H9 (cell line): ENCODE measurements around the gene NR3C2. TPM values are rescaled to one million over a fixed set of nuclear protein-coding genes. Genes with fewer than 3 reads are reported as not detected.

ENCODE experiments used
- DNase-seq: peaks from one replicate; pipeline ENCODE4 v3.0.0-alpha.2; 2017
- H2AFZ ChIP-seq: one replicate; pipeline ENCODE4 v1.6.1; 2013; ENCODE audit warnings: mild to moderate bottlenecking, low read length, control low read depth, moderate library complexity
- H2AK5ac ChIP-seq: 2 replicates; pipeline ENCODE4 v1.6.1; 2013; ENCODE audit warnings: low read length, control low read depth, mixed read lengths; ENCODE audit not compliant: insufficient read length
- H2BK120ac ChIP-seq: one replicate; pipeline ENCODE4 v1.6.1; 2013; ENCODE audit warnings: low read depth, mild to moderate bottlenecking, low read length, control low read depth, inconsistent platforms; ENCODE audit not compliant: poor library complexity, severe bottlenecking
- H2BK12ac ChIP-seq: 2 replicates; pipeline ENCODE4 v1.6.1; 2013; ENCODE audit warnings: low read length, control low read depth, mixed read lengths, low read depth; ENCODE audit not compliant: insufficient read length
- H2BK15ac ChIP-seq: 2 replicates; pipeline ENCODE4 v1.6.1; 2013; ENCODE audit warnings: low read depth, low read length, control low read depth
- H2BK20ac ChIP-seq: one replicate; pipeline ENCODE4 v1.6.1; 2013; ENCODE audit warnings: low read depth, mild to moderate bottlenecking, low read length, control low read depth, inconsistent platforms; ENCODE audit not compliant: poor library complexity, severe bottlenecking
- H2BK5ac ChIP-seq: 2 replicates; pipeline ENCODE4 v1.6.1; 2013; ENCODE audit warnings: low read length, control low read depth, mixed read lengths; ENCODE audit not compliant: insufficient read length
- H3K14ac ChIP-seq: 2 replicates; pipeline ENCODE4 v1.6.1; 2013; ENCODE audit warnings: low read length, control low read depth; ENCODE audit not compliant: insufficient read depth
- H3K18ac ChIP-seq: 2 replicates; pipeline ENCODE4 v1.6.1; 2013; ENCODE audit warnings: low read depth, mild to moderate bottlenecking, mixed read lengths, low read length, control low read depth; ENCODE audit not compliant: insufficient read length
- H3K23ac ChIP-seq: 2 replicates; pipeline ENCODE4 v1.6.1; 2013; ENCODE audit warnings: low read length, control low read depth, mixed read lengths, low read depth; ENCODE audit not compliant: insufficient read length
- H3K23me2 ChIP-seq: 2 replicates; pipeline ENCODE4 v1.6.1; 2013; ENCODE audit warnings: low read depth, mild to moderate bottlenecking, mixed read lengths, low read length, control low read depth; ENCODE audit not compliant: insufficient read length, poor library complexity, severe bottlenecking
- H3K27ac ChIP-seq: 2 replicates; pipeline ENCODE4 v1.5.1; 2013; ENCODE audit warnings: low read length, control low read depth, mixed read lengths, low read depth; ENCODE audit not compliant: insufficient read length
- H3K27me3 ChIP-seq: 2 replicates; pipeline ENCODE4 v1.6.1; 2013; ENCODE audit warnings: low read length, control low read depth, inconsistent platforms; ENCODE audit not compliant: insufficient read depth
- H3K4ac ChIP-seq: 2 replicates; pipeline ENCODE4 v1.6.1; 2013; ENCODE audit warnings: low read depth, mild to moderate bottlenecking, control low read depth, inconsistent platforms, low read length, moderate library complexity
- H3K4me1 ChIP-seq: 2 replicates; pipeline ENCODE4 v1.6.1; 2013; ENCODE audit warnings: low read length, control low read depth, inconsistent platforms; ENCODE audit not compliant: insufficient read depth
- H3K4me2 ChIP-seq: 2 replicates; pipeline ENCODE4 v1.6.1; 2013; ENCODE audit warnings: low read length, control low read depth, mixed read lengths; ENCODE audit not compliant: insufficient read length, insufficient read depth
- H3K56ac ChIP-seq: 2 replicates; pipeline ENCODE4 v1.6.1; 2013; ENCODE audit warnings: low read depth, mild to moderate bottlenecking, mixed read lengths, low read length, control low read depth; ENCODE audit not compliant: insufficient read length
- H3K79me1 ChIP-seq: 2 replicates; pipeline ENCODE4 v1.6.1; 2013; ENCODE audit warnings: low read depth, mild to moderate bottlenecking, moderate library complexity, low read length, control low read depth, inconsistent platforms; ENCODE audit not compliant: insufficient read depth, poor library complexity, severe bottlenecking
- H3K79me2 ChIP-seq: 2 replicates; pipeline ENCODE4 v1.6.1; 2013; ENCODE audit warnings: low read length, control low read depth, inconsistent platforms; ENCODE audit not compliant: insufficient read depth
- H3K9ac ChIP-seq: 2 replicates; pipeline ENCODE4 v1.6.1; 2013; ENCODE audit warnings: low read length, control low read depth, mixed read lengths; ENCODE audit not compliant: insufficient read length; ENCODE audit errors: extremely low read depth
- H3K9me3 ChIP-seq: one replicate; pipeline ENCODE4 v1.6.1; 2013; ENCODE audit warnings: low read depth, low read length, inconsistent platforms; ENCODE audit not compliant: control insufficient read depth
- H3T11ph ChIP-seq: one replicate; pipeline ENCODE4 v1.6.1; 2013; ENCODE audit warnings: mild to moderate bottlenecking, low read length, control low read depth, inconsistent platforms
- H4K20me1 ChIP-seq: one replicate; pipeline ENCODE4 v1.6.1; 2013; ENCODE audit not compliant: control insufficient read depth, insufficient read length, insufficient read depth
- H4K5ac ChIP-seq: 2 replicates; pipeline ENCODE4 v1.6.1; 2013; ENCODE audit warnings: low read depth, mild to moderate bottlenecking, mixed read lengths, low read length, control low read depth; ENCODE audit not compliant: insufficient read length
- H4K8ac ChIP-seq: replicated peaks from 2 replicates; pipeline ENCODE4 v1.6.1; 2013; ENCODE audit warnings: low read length, control low read depth, mixed read lengths, low read depth; ENCODE audit not compliant: insufficient read length
- H4K91ac ChIP-seq: 2 replicates; pipeline ENCODE4 v1.6.1; 2013; ENCODE audit warnings: low read depth, mild to moderate bottlenecking, moderate library complexity, mixed read lengths, low read length, control low read depth; ENCODE audit not compliant: insufficient read length
- H3K27ac Mint-ChIP-seq, 3 experiments: 2 replicates in 2 of 3; 3 replicates in 1 of 3; pipeline ENCODE4 v1.8.0; 2020 to 2021; ENCODE audit warnings: mixed read lengths in 3 of 3, mild to moderate bottlenecking in 1 of 3, moderate library complexity in 1 of 3
- H3K27me3 Mint-ChIP-seq: 2 replicates; pipeline ENCODE4 v1.8.0; 2021; ENCODE audit warnings: low read depth, mild to moderate bottlenecking, moderate library complexity, mixed read lengths
- H3K36me3 Mint-ChIP-seq, 3 experiments: 2 replicates in 2 of 3; 3 replicates in 1 of 3; pipeline ENCODE4 v1.8.0; 2020 to 2021; ENCODE audit warnings: low read depth in 3 of 3, mixed read lengths in 3 of 3; ENCODE audit not compliant: insufficient read depth in 1 of 3
- H3K4me1 Mint-ChIP-seq, 2 experiments: 2 replicates each; pipeline ENCODE4 v1.8.0; 2020; ENCODE audit warnings: mixed read lengths in 2 of 2
- H3K4me3 Mint-ChIP-seq, 2 experiments: 2 replicates in 1 of 2; 3 replicates in 1 of 2; pipeline ENCODE4 v1.8.0; 2020 to 2021; ENCODE audit warnings: mild to moderate bottlenecking in 2 of 2, mixed read lengths in 2 of 2, moderate library complexity in 1 of 2
- H3K9me3 Mint-ChIP-seq, 2 experiments: 2 replicates in 1 of 2; 3 replicates in 1 of 2; pipeline ENCODE4 v1.8.0; 2020; ENCODE audit warnings: mild to moderate bottlenecking in 2 of 2, mixed read lengths in 2 of 2, moderate library complexity in 1 of 2
- CTCF ChIP-seq: fragments of 200-600 bp; sonication (generic); conservative IDR thresholded peaks from 3 replicates; pipeline ENCODE4 v1.8.0; 2021; ENCODE audit warnings: antibody characterized with exemption, mild to moderate bottlenecking
- WGBS: extraction: QIAGEN DNeasy Blood & Tissue Kit; methylation state at CpG from one replicate; pipeline ENCODE4 v1.1.7; 2013; ENCODE audit warnings: missing lambda C conversion rate, low lambda C conversion rate, mixed read lengths; ENCODE audit not compliant: insufficient read length; ENCODE audit errors: extremely low coverage; 5-methylcytosine and 5-hydroxymethylcytosine counted together
- total RNA-seq: library from RNA; stranded (reverse); gene quantifications from 2 replicates; pipeline ENCODE4 v1.2.1, GENCODE V29; 2021

NR3C2 gene
- total RNA-seq, 1 experiment from 2014 or later, result 1.4 TPM

GRCh38 chr4:148420397-148420796 is 21.8 kb downstream of the NR3C2 start:
- no peak overlapping the region for H4K5ac ChIP-seq
- no peaks in the 10 kb centered on the region for H3K9me3 ChIP-seq
- no peak overlapping the region for H4K8ac ChIP-seq
- H3K4me1 ChIP-seq, result no peaks in the 10 kb centered on the region; the same call in 1 of the 2 replicates
- H2BK120ac ChIP-seq, result no peak overlapping the region
- no peaks in the 10 kb centered on the region for H4K20me1 ChIP-seq
- no peak overlapping the region for H3K14ac ChIP-seq
- H3K27ac Mint-ChIP-seq, result no peak overlapping the region
- no peak overlapping the region for H2BK20ac ChIP-seq
- H3K27ac ChIP-seq, result no peak overlapping the region
- no peak overlapping the region for H2BK15ac ChIP-seq
- no peaks in the 10 kb centered on the region for H3K23me2 ChIP-seq
- H3K9me3 Mint-ChIP-seq, result no peaks in the 10 kb centered on the region
- H3K4ac ChIP-seq, result no peak overlapping the region
- no peaks in the 10 kb centered on the region for H3K36me3 Mint-ChIP-seq
- no peak overlapping the region for H3K4me3 Mint-ChIP-seq
- no peak overlapping the region for H3K4me2 ChIP-seq
- H3K9ac ChIP-seq, result no peak overlapping the region
- H2AFZ ChIP-seq, result no peak overlapping the region
- no peak overlapping the region for H3K56ac ChIP-seq
- no peak for DNase-seq
- no peaks in the 10 kb centered on the region for H3K27me3 Mint-ChIP-seq
- no peaks in the 10 kb centered on the region for H3K79me2 ChIP-seq
- H3K4me1 Mint-ChIP-seq, result peaks cover 0 to 1% of the 10 kb centered on the region in 2 experiments; a peak in 2 of 4 replicates
- H3K79me1 ChIP-seq, result no peaks in the 10 kb centered on the region
- no peak overlapping the region for H3K23ac ChIP-seq
- H3T11ph ChIP-seq, result no peak overlapping the region
- no peak overlapping the region for H2BK12ac ChIP-seq
- H2BK5ac ChIP-seq, result no peak overlapping the region
- 100% methylated on average over 1 of the region's 2 CpGs for WGBS
- no peak for TF ChIP-seq CTCF
- H2AK5ac ChIP-seq, result no peak overlapping the region
- H4K91ac ChIP-seq, result no peak overlapping the region
- no peak overlapping the region for H3K18ac ChIP-seq
- H3K27me3 ChIP-seq, result no peaks in the 10 kb centered on the region
